Keratinocyte (primary cell): ENCODE data around the gene SEC23A. TPM values are rescaled to one million over a fixed set of nuclear protein-coding genes. Genes with fewer than 3 reads are reported as not detected.
"Not testable (repeated sequence)": the region's sequence is repeated elsewhere in the genome, so short reads cannot be mapped to it uniquely, and the experiment has no call there.

Experiments used
- DNase-seq: peaks from one replicate; pipeline ENCODE4 v3.0.0-alpha.2; 2011; ENCODE audit warnings: low read depth, missing footprints, low spot score
- FAIRE-seq: peaks from 2 replicates; lab custom pipeline; 2011; peaks lifted over from hg19 to GRCh38; lab: Jason Lieb, UNC
- H2AFZ ChIP-seq: 2 replicates; pipeline ENCODE4 v1.6.0; 2012; ENCODE audit warnings: low read length, control low read depth, inconsistent platforms; ENCODE audit not compliant: control insufficient read depth
- H3K27ac ChIP-seq: 2 replicates; pipeline ENCODE4 v1.5.1; 2011; ENCODE audit warnings: low read length; ENCODE audit not compliant: control insufficient read depth, insufficient read depth
- H3K27me3 ChIP-seq: 3 replicates; pipeline ENCODE4 v1.6.0; 2011; ENCODE audit warnings: low read length; ENCODE audit not compliant: control insufficient read depth, insufficient read depth; ENCODE audit errors: extremely low read depth
- H3K36me3 ChIP-seq, 2 experiments: 2 replicates in 1 of 2; 3 replicates in 1 of 2; pipeline ENCODE4 v1.5.1; 2011; ENCODE audit warnings: low read length in 2 of 2, mild to moderate bottlenecking in 1 of 2; ENCODE audit not compliant: control insufficient read depth in 2 of 2, insufficient read depth in 2 of 2; ENCODE audit errors: extremely low read depth in 1 of 2
- H3K4me1 ChIP-seq: 3 replicates; pipeline ENCODE4 v1.5.1; 2011; ENCODE audit warnings: low read length; ENCODE audit not compliant: control insufficient read depth, insufficient read depth; ENCODE audit errors: extremely low read depth
- H3K4me2 ChIP-seq: 3 replicates; pipeline ENCODE4 v1.6.0; 2011; ENCODE audit warnings: low read depth, low read length; ENCODE audit not compliant: control insufficient read depth, insufficient read depth; ENCODE audit errors: extremely low read depth
- H3K4me3 ChIP-seq, 3 experiments: fragments of 200-600 bp in 1 of 3; sonication (generic) in 1 of 3; 2 replicates in 2 of 3; 3 replicates in 1 of 3; pipeline ENCODE4 v1.5.1; 2011 to 2016; ENCODE audit warnings: low read length in 3 of 3, mild to moderate bottlenecking in 3 of 3, control low read depth in 2 of 3, inconsistent platforms in 1 of 3, low read depth in 1 of 3, mixed read lengths in 1 of 3, mixed run types in 1 of 3, moderate library complexity in 1 of 3; ENCODE audit not compliant: control insufficient read depth in 2 of 3, insufficient read depth in 2 of 3; ENCODE audit errors: extremely low read depth in 1 of 3
- H3K79me2 ChIP-seq: 2 replicates; pipeline ENCODE4 v1.6.0; 2012; ENCODE audit warnings: low read length; ENCODE audit not compliant: control insufficient read depth, insufficient read depth
- H3K9ac ChIP-seq: 3 replicates; pipeline ENCODE4 v1.6.0; 2011; ENCODE audit warnings: low read length; ENCODE audit not compliant: control insufficient read depth, insufficient read depth; ENCODE audit errors: extremely low read depth
- H3K9me1 ChIP-seq: 3 replicates; pipeline ENCODE4 v1.6.0; 2011; ENCODE audit warnings: low read length; ENCODE audit not compliant: control insufficient read depth, insufficient read depth; ENCODE audit errors: extremely low read depth
- H3K9me3 ChIP-seq: 2 replicates; pipeline ENCODE4 v1.5.1; 2012; ENCODE audit warnings: low read depth, low read length; ENCODE audit not compliant: control insufficient read depth
- H4K20me1 ChIP-seq: 3 replicates; pipeline ENCODE4 v1.6.0; 2011; ENCODE audit warnings: low read length; ENCODE audit not compliant: control insufficient read depth, insufficient read depth; ENCODE audit errors: extremely low read depth
- CTCF ChIP-seq, 3 experiments: IDR thresholded peaks in 1 of 3; conservative IDR thresholded peaks in 1 of 3; optimal IDR thresholded peaks in 1 of 3; 2 replicates in 2 of 3; 3 replicates in 1 of 3; pipeline versions ENCODE3 to v1.5.1; 2011; ENCODE audit warnings: low read length in 3 of 3, mild to moderate bottlenecking in 3 of 3, moderate library complexity in 2 of 3, control low read depth in 1 of 3, inconsistent platforms in 1 of 3; ENCODE audit not compliant: insufficient read depth in 2 of 3; ENCODE audit errors: extremely low read depth in 1 of 3
- EZH2 ChIP-seq: IDR thresholded peaks from one replicate; pipeline ENCODE4 v1.6.1; 2012; ENCODE audit warnings: inconsistent platforms, mild to moderate bottlenecking, low read length, moderate library complexity
- dilution Hi-C: fragments of 300-500 bp; cut with MboI; formaldehyde crosslinking; loops from one replicate; pipeline ENCODE4 v1.7.0; 2020; ENCODE audit warnings: low sequenced_read_pairs; ENCODE audit not compliant: extremely low pct_ligation_motif_present
- polyA plus RNA-seq, 5 experiments: library from polyadenylated mRNA; depleted of rRNA in 3 of 5; stranded (reverse) in 3 of 5; stranded (forward) in 1 of 5; unstranded in 1 of 5; fragments of >200 nt; gene quantifications; 1 replicate in 1 of 5; 2 replicates in 3 of 5; 3 replicates in 1 of 5; pipeline versions ENCODE4 v1.2.1 to v1.2.3, GENCODE V29; 2011 to 2012; ENCODE audit warnings: missing spikeins in 2 of 5, low read depth in 1 of 5, low replicate concordance in 1 of 5

The SEC23A gene
- polyA plus RNA-seq, 1 donor (not counting 4 experiments of a cell fraction or from before 2014, with no cell fraction given), result 79.6 TPM

- peak overlapping the region; percentile 81 for H3K27ac ChIP-seq
- DNase-seq, result no peak
- peaks cover 6% of the 10 kb centered on the region for H3K4me1 ChIP-seq
- H3K4me3 ChIP-seq, result peak overlapping the region; percentile 75 to 92 (median 92)
- H4K20me1 ChIP-seq, result no peaks in the 10 kb centered on the region
- H2AFZ ChIP-seq, result peak overlapping the region; percentile 74
- H3K4me2 ChIP-seq, result peak overlapping the region; percentile 55
- H3K79me2 ChIP-seq, result peaks cover 43% of the 10 kb centered on the region
- FAIRE-seq, result no peak
- H3K9me3 ChIP-seq, result no peaks in the 10 kb centered on the region
- dilution Hi-C loops, result no loop called here
- H3K36me3 ChIP-seq, result no peaks in the 10 kb centered on the region
- H3K27me3 ChIP-seq, result no peaks in the 10 kb centered on the region
- peak overlapping the region; percentile 90 for H3K9ac ChIP-seq
- no peaks in the 10 kb centered on the region for H3K9me1 ChIP-seq
- TF ChIP-seq EZH2, result no peak
- no peak for TF ChIP-seq CTCF (optimal IDR thresholded peaks at IDR 0.05 in 1 of 3, IDR thresholded peaks at IDR 0.05 in 1 of 3, conservative IDR thresholded peaks at IDR 0.05 in 1 of 3; ENCODE audit: extremely low read depth in 1 of 3, insufficient read depth in 2 of 3, low read length in 3 of 3)
These were observed 618 bp downstream of the SEC23A start for GRCh38 chr14:39102265-39102968.

- H3K36me3 ChIP-seq, result peaks cover 3 to 6% of the 10 kb centered on the region in 2 experiments
- no peaks in the 10 kb centered on the region for H4K20me1 ChIP-seq
- no peaks in the 10 kb centered on the region for H3K9me3 ChIP-seq
- H3K4me1 ChIP-seq, result peaks cover 6% of the 10 kb centered on the region
- no peaks in the 10 kb centered on the region for H3K27me3 ChIP-seq
- DNase-seq (no peak), FAIRE-seq (no peak)
- H2AFZ ChIP-seq, result no peak overlapping the region
- no peak overlapping the region for H3K9ac ChIP-seq
- H3K4me2 ChIP-seq, result no peak overlapping the region
- H3K27ac ChIP-seq, result no peak overlapping the region
- peaks cover 51% of the 10 kb centered on the region for H3K79me2 ChIP-seq
- no peak overlapping the region for H3K4me3 ChIP-seq
- TF ChIP-seq EZH2 (no peak), CTCF (optimal IDR thresholded peaks at IDR 0.05 in 1 of 3, IDR thresholded peaks at IDR 0.05 in 1 of 3, conservative IDR thresholded peaks at IDR 0.05 in 1 of 3; ENCODE audit: extremely low read depth in 1 of 3, insufficient read depth in 2 of 3, low read length in 3 of 3) (no peak)
- dilution Hi-C loops, result no loop called here
- H3K9me1 ChIP-seq, result no peaks in the 10 kb centered on the region
These were observed 3.3 kb downstream of the SEC23A start for GRCh38 chr14:39099748-39100147.

- peaks cover 49% of the 10 kb centered on the region for H3K79me2 ChIP-seq
- H4K20me1 ChIP-seq, dilution Hi-C loops, H3K4me1 ChIP-seq, FAIRE-seq, H3K27ac ChIP-seq, H2AFZ ChIP-seq, H3K4me3 ChIP-seq, H3K9ac ChIP-seq, H3K9me3 ChIP-seq, H3K36me3 ChIP-seq, DNase-seq, H3K9me1 ChIP-seq, H3K4me2 ChIP-seq, H3K27me3 ChIP-seq: not testable (repeated sequence)
These were observed 3.8 kb downstream of the SEC23A start for GRCh38 chr14:39099215-39099614.
